ENCODE measurements around the gene PUS10. TPM values are rescaled to one million over a fixed set of nuclear protein-coding genes. Genes with fewer than 3 reads are reported as not detected.

The PUS10 gene
- total and polyA plus RNA-seq, 2 of the 4 experiments (the other 2 are of a cell fraction): 4.4 to 5.7 TPM

DNA sequence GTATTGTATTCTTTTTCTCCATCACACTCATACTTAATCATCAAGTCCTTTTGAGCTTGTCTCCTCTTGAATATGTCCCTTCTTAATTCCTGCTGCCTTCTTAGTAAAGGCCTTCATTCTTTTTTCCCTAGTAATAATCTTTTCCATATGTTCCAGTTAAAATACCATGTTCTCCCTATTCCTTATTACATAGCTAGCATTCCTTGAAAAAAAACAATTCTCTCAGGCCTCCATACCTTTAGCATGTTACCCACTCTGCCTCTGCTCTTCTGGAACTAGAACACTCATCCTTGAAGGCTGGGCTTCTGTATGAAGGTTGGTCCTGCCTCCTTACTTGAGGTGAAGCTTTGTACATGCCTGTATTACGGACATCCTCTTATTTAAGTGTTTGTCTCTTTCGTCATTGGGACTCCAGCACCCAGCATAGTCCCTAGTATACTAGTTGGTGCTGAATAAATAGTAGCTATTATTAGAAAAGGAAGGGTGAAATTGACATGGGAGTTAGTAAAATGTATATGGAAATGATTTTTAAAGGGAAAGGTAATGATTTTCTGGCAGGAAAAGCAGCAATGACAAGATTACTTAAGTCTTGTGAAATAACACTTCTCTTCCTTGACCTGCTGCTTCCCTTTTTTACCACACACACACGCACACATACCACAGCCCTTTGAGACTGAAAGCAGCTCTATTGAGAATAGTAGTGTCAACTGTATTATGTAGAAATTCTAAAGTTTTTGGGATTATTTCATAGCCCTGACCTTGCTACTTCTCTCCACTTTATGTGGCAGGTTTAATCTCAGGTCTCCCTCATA lies 91.1 kb downstream of the PUS10 start:
- CTCF ChIA-PET: no interaction called here

More for the DNA sequence above, 91.1 kb downstream of the PUS10 start:
- H3K23ac ChIP-seq (ENCODE audit: low read depth, low read length): no peak overlapping the region
- H3K18ac ChIP-seq (ENCODE audit: low read depth, low read length): no peak overlapping the region
- peak overlapping the region; percentile 43 for H2BK5ac ChIP-seq (ENCODE audit: low read depth, low read length, poor library complexity, severe bottlenecking)
- no peak overlapping the region for H3K56ac ChIP-seq (ENCODE audit: extremely low read depth, insufficient read depth, low read length)
- H3K4me1 ChIP-seq (ENCODE audit: control insufficient read depth, insufficient read depth, low read length): peaks cover 6% of the 10 kb centered on the region
- POLR2A ChIA-PET (ENCODE audit: unreplicated experiment): interaction anchor here (0.7 kb wide), 1 partner anchor 8 kb away, joined by 3 read pairs; no protein-coding TSS in a partner anchor
- no peaks in the 10 kb centered on the region for H3K9me3 ChIP-seq (ENCODE audit: control insufficient read depth, insufficient read depth, low read length)
- no peak overlapping the region for H4K5ac ChIP-seq (ENCODE audit: low read depth, low read length)
- dilution Hi-C loops (cut with HindIII; ENCODE audit: low sequenced_read_pairs, unreplicated experiment): no loop called here
- H3K27ac ChIP-seq (ENCODE audit: insufficient read depth, low read length): no peak overlapping the region
- peak; percentile 46 for ATAC-seq (ENCODE audit: low read depth)
- TF ChIP-seq NFE2L2 (IDR thresholded peaks at IDR 0.05; ENCODE audit: low read depth, low read length): no peak
- TF ChIP-seq CEBPB (IDR thresholded peaks at IDR 0.05; ENCODE audit: low read depth, low read length): peak; percentile 67
- TF ChIP-seq, protein P1, sequence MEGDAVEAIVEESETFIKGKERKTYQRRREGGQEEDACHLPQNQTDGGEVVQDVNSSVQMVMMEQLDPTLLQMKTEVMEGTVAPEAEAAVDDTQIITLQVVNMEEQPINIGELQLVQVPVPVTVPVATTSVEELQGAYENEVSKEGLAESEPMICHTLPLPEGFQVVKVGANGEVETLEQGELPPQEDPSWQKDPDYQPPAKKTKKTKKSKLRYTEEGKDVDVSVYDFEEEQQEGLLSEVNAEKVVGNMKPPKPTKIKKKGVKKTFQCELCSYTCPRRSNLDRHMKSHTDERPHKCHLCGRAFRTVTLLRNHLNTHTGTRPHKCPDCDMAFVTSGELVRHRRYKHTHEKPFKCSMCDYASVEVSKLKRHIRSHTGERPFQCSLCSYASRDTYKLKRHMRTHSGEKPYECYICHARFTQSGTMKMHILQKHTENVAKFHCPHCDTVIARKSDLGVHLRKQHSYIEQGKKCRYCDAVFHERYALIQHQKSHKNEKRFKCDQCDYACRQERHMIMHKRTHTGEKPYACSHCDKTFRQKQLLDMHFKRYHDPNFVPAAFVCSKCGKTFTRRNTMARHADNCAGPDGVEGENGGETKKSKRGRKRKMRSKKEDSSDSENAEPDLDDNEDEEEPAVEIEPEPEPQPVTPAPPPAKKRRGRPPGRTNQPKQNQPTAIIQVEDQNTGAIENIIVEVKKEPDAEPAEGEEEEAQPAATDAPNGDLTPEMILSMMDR (conservative IDR thresholded peaks at IDR 0.05; ENCODE audit: low read depth, low read length): no peak
- no peak for TF ChIP-seq BHLHE40 (IDR thresholded peaks at IDR 0.05; ENCODE audit: low read depth, low read length)
- TF ChIP-seq, protein P2, sequence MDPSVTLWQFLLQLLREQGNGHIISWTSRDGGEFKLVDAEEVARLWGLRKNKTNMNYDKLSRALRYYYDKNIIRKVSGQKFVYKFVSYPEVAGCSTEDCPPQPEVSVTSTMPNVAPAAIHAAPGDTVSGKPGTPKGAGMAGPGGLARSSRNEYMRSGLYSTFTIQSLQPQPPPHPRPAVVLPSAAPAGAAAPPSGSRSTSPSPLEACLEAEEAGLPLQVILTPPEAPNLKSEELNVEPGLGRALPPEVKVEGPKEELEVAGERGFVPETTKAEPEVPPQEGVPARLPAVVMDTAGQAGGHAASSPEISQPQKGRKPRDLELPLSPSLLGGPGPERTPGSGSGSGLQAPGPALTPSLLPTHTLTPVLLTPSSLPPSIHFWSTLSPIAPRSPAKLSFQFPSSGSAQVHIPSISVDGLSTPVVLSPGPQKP (IDR thresholded peaks at IDR 0.05; ENCODE audit: borderline replicate concordance, low read depth, low read length): no peak
- TF ChIP-seq MXI1 (IDR thresholded peaks at IDR 0.05; ENCODE audit: borderline replicate concordance, low read depth, low read length): no peak
- TF ChIP-seq MAFK (IDR thresholded peaks at IDR 0.05; ENCODE audit: low read depth, low read length): no peak
- H2BK20ac ChIP-seq (ENCODE audit: low read depth, low read length): no peak overlapping the region
- no peak overlapping the region for H3K4ac ChIP-seq (ENCODE audit: low read depth, low read length)
- no peak overlapping the region for H4K91ac ChIP-seq (ENCODE audit: insufficient read depth, low read depth, low read length)
- peak overlapping the region; percentile 4; the same call in 1 of the 2 replicates for H3K4me2 ChIP-seq (ENCODE audit: low read depth, low read length)
- no peaks in the 10 kb centered on the region for H3K79me1 ChIP-seq (ENCODE audit: low read depth in 1 of 2, low read length in 2 of 2)
- no peak overlapping the region for H2AFZ ChIP-seq (replicated peaks; ENCODE audit: low read length, poor library complexity)
- peaks cover 2% of the 10 kb centered on the region; the same call in 1 of the 2 replicates for H3K9me1 ChIP-seq (ENCODE audit: insufficient read depth, low read length)
- H3K14ac ChIP-seq (replicated peaks; ENCODE audit: low read depth, low read length): peak overlapping the region; percentile 54; the same call in 1 of the 2 replicates
- no peak overlapping the region for H3K9ac ChIP-seq (ENCODE audit: low read depth, low read length)
- H2AK9ac ChIP-seq (replicated peaks; ENCODE audit: low read depth, low read length, poor library complexity): no peak overlapping the region
- no peak overlapping the region for H2BK120ac ChIP-seq (ENCODE audit: low read depth, low read length)
- in situ Hi-C loops (cut with MboI; ENCODE audit: low sequenced_read_pairs): no loop called here
- no peak overlapping the region for H3K4me3 ChIP-seq (ENCODE audit: insufficient read depth, low read depth, low read length)
- DNase-seq: peak; percentile 70
- H3K36me3 ChIP-seq (ENCODE audit: control insufficient read depth, insufficient read depth, low read length): peaks cover 2% of the 10 kb centered on the region; the same call in 1 of the 2 replicates
- H4K8ac ChIP-seq (ENCODE audit: low read depth in 2 of 2, low read length in 2 of 2): no peak overlapping the region
- no peak overlapping the region; the same call in 2 of the 3 replicates for H2BK15ac ChIP-seq (ENCODE audit: low read depth, low read length)
- WGBS, 2 experiments (ENCODE audit: extremely low coverage in 2 of 2, insufficient read length in 1 of 2): no CpG with 5 or more reads among the region's 3 CpGs
- H4K20me1 ChIP-seq (ENCODE audit: insufficient read depth, low read length): no peaks in the 10 kb centered on the region
- no peaks in the 10 kb centered on the region for H3K27me3 ChIP-seq (ENCODE audit: control insufficient read depth, insufficient read depth, low read length)
- 0 out of 2 replicates have a peak overlapping the region, but pooled peaks have one; percentile 25 for H2AK5ac ChIP-seq (ENCODE audit: low read depth, low read length)
- intact Hi-C loops (cut with micrococcal nuclease): no loop called here
- BruUV-seq (replicated peaks): no TSS peak
